Activated CD4-positive, alpha-beta T cell treated with anti-CD3 and anti-CD28 coated beads, Interleukin-2, amount 10 ng/mL, durations not matched to agents 7 days and 5 days (primary cell): ENCODE measurements around the gene TBC1D30. TPM values are rescaled to one million over a fixed set of nuclear protein-coding genes. Genes with fewer than 3 reads are reported as not detected.
"Not testable (repeated sequence)": the region's sequence is repeated elsewhere in the genome, so short reads cannot be mapped to it uniquely, and the experiment has no call there.

Experiments
- CTCF ChIA-PET: fragments of 350-600 bp; sonication (Branson Sonifier 250); formaldehyde crosslinking; loops from one replicate; lab custom pipeline; 2021; ENCODE audit warnings: antibody characterized with exemption; lab: Charles Lee
- POLR2A ChIA-PET: fragments of 350-600 bp; sonication (Branson Sonifier 250); formaldehyde crosslinking; loops from one replicate; lab custom pipeline; 2021; ENCODE audit warnings: antibody characterized with exemption; lab: Charles Lee
- DNase-seq: peaks from one replicate; pipeline ENCODE4 v3.0.0-alpha.2; 2020
- H3K27ac Mint-ChIP-seq: one replicate; pipeline ENCODE4 v1.8.0; 2021; ENCODE audit warnings: mild to moderate bottlenecking, moderate library complexity, mixed read lengths
- H3K27me3 Mint-ChIP-seq: one replicate; pipeline ENCODE4 v1.8.0; 2021; ENCODE audit warnings: mixed read lengths
- H3K36me3 Mint-ChIP-seq: one replicate; pipeline ENCODE4 v1.8.0; 2021; ENCODE audit warnings: low read depth, mixed read lengths
- H3K4me1 Mint-ChIP-seq: one replicate; pipeline ENCODE4 v1.8.0; 2021; ENCODE audit warnings: mixed read lengths
- H3K4me3 Mint-ChIP-seq: one replicate; pipeline ENCODE4 v1.8.0; 2021; ENCODE audit warnings: mild to moderate bottlenecking, moderate library complexity, mixed read lengths
- H3K9me3 Mint-ChIP-seq: one replicate; pipeline ENCODE4 v1.8.0; 2021; ENCODE audit warnings: mixed read lengths
- total RNA-seq, 2 experiments: library from RNA; stranded (reverse); gene quantifications; one replicate each; pipeline ENCODE4 v1.2.3, GENCODE V29; 2021

Gene TBC1D30
- total RNA-seq, 2 experiments from 2014 or later: 0.19 to 0.20 TPM

- CTCF ChIA-PET: no interaction called here
- Mint-ChIP-seq H3K27ac (no peak overlapping the region), H3K27me3 (peaks cover 10% of the 10 kb centered on the region), H3K4me3 (no peak overlapping the region), H3K9me3 (no peaks in the 10 kb centered on the region), H3K36me3 (no peaks in the 10 kb centered on the region), H3K4me1 (no peaks in the 10 kb centered on the region)
- no peak for DNase-seq
- POLR2A ChIA-PET: no interaction called here
Observed at GRCh38 chr12:64792128-64792527, 32.3 kb upstream of the TBC1D30 start.

DNA sequence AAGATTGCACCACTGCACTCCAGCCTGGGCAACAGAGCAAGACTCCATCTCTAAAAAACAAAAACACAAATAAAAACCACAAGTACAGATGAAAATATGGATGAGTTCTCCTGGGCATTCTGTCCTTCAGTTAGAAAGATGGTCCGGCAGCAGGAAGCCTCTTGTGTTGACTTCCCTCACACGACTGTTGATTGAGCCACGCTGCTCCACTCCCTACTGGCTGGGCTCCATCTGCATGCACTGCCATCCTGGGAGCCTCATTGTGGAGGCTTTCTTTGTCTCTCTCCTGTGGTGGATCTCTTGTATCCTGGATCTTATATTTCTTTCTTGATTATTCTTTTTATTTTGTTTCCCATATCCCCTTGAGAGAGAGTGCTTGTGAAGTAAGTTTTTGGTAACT is 30.8 kb upstream of the TBC1D30 start:
- Mint-ChIP-seq H3K4me3 (no peak overlapping the region), H3K36me3 (no peaks in the 10 kb centered on the region), H3K4me1 (no peaks in the 10 kb centered on the region), H3K27ac (no peak overlapping the region), H3K27me3 (peaks cover 16% of the 10 kb centered on the region), H3K9me3 (no peaks in the 10 kb centered on the region)
- DNase-seq: no peak
- CTCF ChIA-PET: no interaction called here
- POLR2A ChIA-PET: no interaction called here

DNA sequence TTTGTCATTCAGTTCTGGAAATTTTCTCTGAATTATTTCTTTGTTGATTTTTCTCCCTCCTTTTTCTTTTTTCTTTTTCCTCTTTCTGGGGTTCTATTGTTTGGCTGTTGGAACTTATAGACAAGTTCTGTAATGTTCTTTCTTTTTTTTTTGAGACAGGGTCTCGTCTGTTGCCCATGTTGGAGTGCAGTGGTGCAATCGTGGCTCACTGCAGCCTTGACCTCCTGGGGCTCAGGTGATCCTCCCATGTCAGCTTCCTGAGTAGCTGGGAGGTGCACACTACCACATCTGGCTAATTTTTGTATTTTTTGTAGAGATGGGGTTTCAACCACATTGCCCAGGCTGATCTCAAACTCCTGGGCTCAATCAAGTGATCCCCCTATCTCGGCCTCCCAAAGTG is 30.1 kb upstream of the TBC1D30 start:
- Mint-ChIP-seq H3K27me3 (peaks cover 11% of the 10 kb centered on the region), H3K9me3 (no peaks in the 10 kb centered on the region), H3K27ac (no peak overlapping the region), H3K4me3 (no peak overlapping the region), H3K36me3 (no peaks in the 10 kb centered on the region), H3K4me1 (no peaks in the 10 kb centered on the region)
- CTCF ChIA-PET: no interaction called here
- no peak for DNase-seq
- POLR2A ChIA-PET: no interaction called here

GRCh38 chr12:64796205-64796845 is 28.1 kb upstream of the TBC1D30 start:
- no peaks in the 10 kb centered on the region for H3K9me3 Mint-ChIP-seq
- ChIA-PET CTCF (interaction anchor here (0.6 to 2.9 kb wide), 8 partner anchors 9 to 459 kb away, joined by 3 to 10 read pairs (median 3); no protein-coding TSS in a partner anchor), POLR2A (no interaction called here)
- no peak overlapping the region for H3K4me3 Mint-ChIP-seq
- peak; percentile 82 for DNase-seq
- H3K27me3 Mint-ChIP-seq: peaks cover 22% of the 10 kb centered on the region
- H3K4me1 Mint-ChIP-seq: no peaks in the 10 kb centered on the region
- no peak overlapping the region for H3K27ac Mint-ChIP-seq
- no peaks in the 10 kb centered on the region for H3K36me3 Mint-ChIP-seq

DNA sequence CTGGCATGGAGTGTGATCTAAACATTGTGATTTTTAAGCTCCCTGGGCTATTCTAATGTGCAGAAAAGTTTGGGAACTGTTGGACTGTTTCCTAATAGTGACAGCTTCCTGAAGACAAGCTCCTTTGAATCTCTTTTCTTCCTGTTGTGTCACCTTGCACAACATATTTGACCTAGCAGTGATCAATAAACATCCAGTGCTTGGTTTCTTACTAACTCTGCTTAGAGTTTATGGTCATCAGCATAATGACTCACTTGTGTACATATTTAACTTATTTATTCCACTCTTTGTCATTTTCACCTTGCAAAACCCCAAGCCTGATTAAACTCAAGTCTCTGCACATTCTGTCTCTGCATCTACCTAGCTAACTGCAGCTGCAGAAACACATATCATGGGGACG is 27.3 kb upstream of the TBC1D30 start:
- Mint-ChIP-seq H3K36me3 (no peaks in the 10 kb centered on the region), H3K9me3 (no peaks in the 10 kb centered on the region), H3K27ac (no peak overlapping the region), H3K27me3 (peaks cover 28% of the 10 kb centered on the region), H3K4me3 (no peak overlapping the region), H3K4me1 (no peaks in the 10 kb centered on the region)
- DNase-seq: no peak
- POLR2A ChIA-PET: no interaction called here
- CTCF ChIA-PET: interaction anchor here (1.1 to 2.9 kb wide), 3 partner anchors 12 to 375 kb away, joined by 4 to 10 read pairs (median 4); no protein-coding TSS in a partner anchor

DNA sequence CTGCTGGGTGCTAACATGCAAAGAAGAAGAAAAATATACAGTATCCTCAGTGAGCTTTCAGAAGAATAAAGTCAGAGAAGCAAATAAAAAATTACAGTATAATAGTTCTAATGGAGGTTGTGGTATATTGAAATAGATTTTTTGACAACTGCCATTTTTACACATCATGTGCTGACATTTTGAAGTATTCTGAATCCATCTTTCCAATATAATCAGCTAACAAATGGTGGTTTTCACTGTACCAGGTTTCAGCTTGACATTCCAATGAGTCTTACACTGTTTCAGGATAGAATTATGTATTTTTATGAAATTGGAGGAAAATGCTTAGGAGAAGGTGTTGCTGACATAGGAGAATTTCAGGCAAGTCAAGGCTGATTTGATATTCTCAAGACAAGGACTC is 26.3 kb upstream of the TBC1D30 start:
- Mint-ChIP-seq H3K4me1 (no peaks in the 10 kb centered on the region), H3K36me3 (no peaks in the 10 kb centered on the region), H3K27me3 (peaks cover 29% of the 10 kb centered on the region), H3K4me3 (no peak overlapping the region), H3K27ac (no peak overlapping the region), H3K9me3 (no peaks in the 10 kb centered on the region)
- ChIA-PET POLR2A (no interaction called here), CTCF (interaction anchor here (0.6 to 2.9 kb wide), 4 partner anchors 13 to 1130 kb away, joined by 3 to 10 read pairs (median 4); no protein-coding TSS in a partner anchor)
- no peak for DNase-seq

DNA sequence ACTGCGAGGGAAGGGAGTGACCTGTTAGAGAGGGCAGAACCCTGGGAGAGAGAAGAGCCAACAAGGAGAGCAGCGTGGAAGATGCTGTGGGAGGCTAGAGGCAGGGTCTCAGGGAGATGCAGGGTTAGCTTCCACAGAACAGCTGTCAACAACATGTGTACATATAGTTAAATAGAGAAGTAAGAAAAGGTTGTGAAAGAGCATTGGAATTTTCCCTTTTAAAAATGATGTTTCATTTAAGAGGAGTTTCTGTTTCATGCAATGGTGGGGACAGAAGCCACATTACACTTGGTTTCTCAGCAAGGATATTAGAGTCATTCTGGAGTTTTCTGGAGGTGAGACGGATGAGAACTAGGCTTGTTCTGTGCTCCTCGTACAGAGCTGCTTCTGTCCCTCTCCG is 23.8 kb upstream of the TBC1D30 start:
- Mint-ChIP-seq H3K36me3 (no peaks in the 10 kb centered on the region), H3K4me3 (no peak overlapping the region), H3K27me3 (peaks cover 35% of the 10 kb centered on the region), H3K9me3 (no peaks in the 10 kb centered on the region), H3K27ac (no peak overlapping the region), H3K4me1 (no peaks in the 10 kb centered on the region)
- DNase-seq: no peak
- POLR2A ChIA-PET: no interaction called here
- CTCF ChIA-PET: interaction anchor here (0.7 kb wide), 1 partner anchor 253 kb away, joined by 3 read pairs; no protein-coding TSS in a partner anchor

DNA sequence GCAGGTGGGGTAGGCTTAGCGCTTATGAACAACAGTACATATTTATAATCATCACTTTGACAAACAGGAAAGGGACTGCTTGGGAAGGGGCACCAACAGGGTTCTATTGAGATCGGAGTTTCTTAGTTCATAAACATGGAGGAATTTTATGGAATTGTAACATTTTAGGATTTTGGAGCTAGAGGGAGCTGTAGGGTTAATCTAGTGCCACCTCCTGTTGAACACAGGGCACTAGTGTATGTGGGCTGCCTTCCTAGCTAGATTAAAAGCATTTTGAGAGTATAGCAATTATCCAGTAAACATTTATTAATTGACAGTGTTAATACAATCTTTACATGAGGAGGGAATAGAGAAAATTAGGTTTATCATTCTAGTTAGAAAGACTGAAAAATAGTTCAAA is 23.1 kb upstream of the TBC1D30 start:
- no peaks in the 10 kb centered on the region for H3K9me3 Mint-ChIP-seq
- H3K36me3 Mint-ChIP-seq: no peaks in the 10 kb centered on the region
- no peak overlapping the region for H3K27ac Mint-ChIP-seq
- peaks cover 37% of the 10 kb centered on the region for H3K27me3 Mint-ChIP-seq
- no peaks in the 10 kb centered on the region for H3K4me1 Mint-ChIP-seq
- no peak for DNase-seq
- ChIA-PET POLR2A (no interaction called here), CTCF (interaction anchor here (0.8 kb wide), 1 partner anchor 713 kb away, joined by 3 read pairs; no protein-coding TSS in a partner anchor)
- no peak overlapping the region for H3K4me3 Mint-ChIP-seq

- H3K4me1 Mint-ChIP-seq, H3K27ac Mint-ChIP-seq, H3K36me3 Mint-ChIP-seq, POLR2A ChIA-PET, H3K9me3 Mint-ChIP-seq, H3K4me3 Mint-ChIP-seq: not testable (repeated sequence)
- H3K27me3 Mint-ChIP-seq: peaks cover 43% of the 10 kb centered on the region
- DNase-seq: peak; percentile 53
- CTCF ChIA-PET: interaction anchor here (0.7 to 0.8 kb wide), 2 partner anchors 714 to 991 kb away, joined by 3 read pairs; no protein-coding TSS in a partner anchor
Observed at GRCh38 chr12:64802180-64802775, 22.2 kb upstream of the TBC1D30 start.

DNA sequence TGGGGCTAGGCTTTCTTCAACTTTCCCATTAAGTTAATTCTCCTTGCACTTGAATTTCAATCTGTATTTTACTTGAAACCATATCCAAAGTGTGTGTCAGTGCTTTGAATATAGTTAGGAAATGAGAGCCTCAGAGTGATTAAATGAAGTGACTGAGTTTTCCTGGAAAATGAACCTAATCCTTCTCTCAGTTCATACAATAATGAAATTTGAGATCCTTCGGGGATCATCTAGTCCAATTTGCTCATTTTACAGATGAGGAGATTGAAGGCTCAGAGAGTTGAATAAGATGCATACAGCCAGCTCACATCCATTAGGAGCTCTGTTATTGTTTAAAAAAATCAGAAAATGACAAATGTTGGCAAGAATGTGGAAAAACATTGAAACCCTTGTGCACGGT is 18.3 kb upstream of the TBC1D30 start:
- DNase-seq: no peak
- ChIA-PET POLR2A (no interaction called here), CTCF (interaction anchor here (1.3 kb wide), 1 partner anchor 10 kb away, joined by 3 read pairs; no protein-coding TSS in a partner anchor)
- no peaks in the 10 kb centered on the region for H3K36me3 Mint-ChIP-seq
- peaks cover 2% of the 10 kb centered on the region for H3K4me1 Mint-ChIP-seq
- no peak overlapping the region for H3K27ac Mint-ChIP-seq
- H3K9me3 Mint-ChIP-seq: no peaks in the 10 kb centered on the region
- peaks cover 47% of the 10 kb centered on the region for H3K27me3 Mint-ChIP-seq
- H3K4me3 Mint-ChIP-seq: no peak overlapping the region

DNA sequence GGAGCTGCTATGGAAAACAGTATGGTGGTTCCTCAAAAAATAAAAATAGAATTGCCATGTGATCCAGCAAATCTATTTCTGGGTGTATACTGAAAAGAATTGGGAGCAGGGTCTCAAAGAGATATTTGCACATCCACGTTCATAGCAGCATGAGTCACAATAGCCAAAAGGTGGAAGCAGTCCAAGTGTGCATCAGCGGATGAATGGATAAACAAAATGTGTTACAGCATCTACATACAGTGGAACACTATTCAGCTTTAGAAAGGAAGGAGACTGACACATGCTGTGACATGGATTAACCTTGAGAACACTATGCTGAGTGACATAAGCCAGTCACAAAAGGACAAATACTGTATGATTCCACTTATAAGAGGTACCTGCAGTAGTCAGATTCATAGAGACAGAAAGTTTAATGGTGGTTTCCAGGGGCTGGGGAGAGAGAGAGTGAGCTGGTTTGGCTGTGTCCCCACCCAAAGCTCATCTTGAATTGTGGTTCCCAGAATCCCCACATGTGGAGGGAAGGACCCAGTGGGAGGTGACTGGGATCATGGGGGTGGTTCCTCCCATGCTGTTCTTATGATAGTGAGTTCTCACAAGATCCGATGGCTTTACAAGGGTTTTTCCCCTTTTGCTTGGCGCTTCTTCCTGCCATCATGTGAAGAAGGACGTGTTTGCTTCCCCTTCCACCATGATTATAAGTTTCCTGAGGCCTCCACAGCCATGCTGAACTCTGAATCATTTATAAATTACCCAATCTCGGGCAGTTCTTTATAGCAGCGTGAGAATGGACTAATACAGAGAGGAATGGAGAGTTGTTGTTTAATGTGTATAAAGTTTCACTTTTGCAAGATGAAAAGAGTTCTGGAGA is 17.6 kb upstream of the TBC1D30 start:
- H3K4me1 Mint-ChIP-seq: peaks cover 2% of the 10 kb centered on the region
- ChIA-PET CTCF (interaction anchor here (1.3 kb wide), 1 partner anchor 11 kb away, joined by 3 read pairs; no protein-coding TSS in a partner anchor), POLR2A (interaction anchor here (0.6 kb wide), 1 partner anchor 1251 kb away, joined by 3 read pairs; no protein-coding TSS in a partner anchor)
- no peak for DNase-seq
- no peaks in the 10 kb centered on the region for H3K9me3 Mint-ChIP-seq
- H3K36me3 Mint-ChIP-seq: no peaks in the 10 kb centered on the region
- H3K4me3 Mint-ChIP-seq: no peak overlapping the region
- peaks cover 48% of the 10 kb centered on the region for H3K27me3 Mint-ChIP-seq
- no peak overlapping the region for H3K27ac Mint-ChIP-seq

DNA sequence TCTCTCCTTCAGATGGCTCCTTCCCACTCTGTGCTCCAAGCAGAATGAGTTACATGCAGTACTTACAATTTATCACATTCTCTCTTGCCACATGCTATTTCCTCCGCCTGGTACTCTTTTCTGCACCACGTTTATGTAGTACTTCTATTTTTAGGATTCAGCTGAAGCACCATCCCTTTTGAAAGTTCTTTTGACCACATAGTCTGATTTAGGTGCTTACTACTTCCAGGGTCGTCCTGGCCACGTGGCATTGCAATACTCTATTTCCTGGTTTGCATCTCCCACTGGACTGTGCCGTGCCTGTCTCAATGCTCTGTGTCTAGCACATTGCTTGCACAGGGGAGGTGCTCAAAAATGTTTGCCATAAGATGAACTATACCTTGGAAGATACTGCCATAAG is 16.3 kb upstream of the TBC1D30 start:
- Mint-ChIP-seq H3K27me3 (peaks cover 49% of the 10 kb centered on the region), H3K9me3 (no peaks in the 10 kb centered on the region)
- CTCF ChIA-PET: no interaction called here

More for the DNA sequence above, 16.3 kb upstream of the TBC1D30 start:
- Mint-ChIP-seq H3K4me3 (no peak overlapping the region), H3K4me1 (peaks cover 2% of the 10 kb centered on the region), H3K36me3 (no peaks in the 10 kb centered on the region), H3K27ac (no peak overlapping the region)
- DNase-seq: no peak
- POLR2A ChIA-PET: no interaction called here
